HepG2 (cell line): ENCODE measurements around the gene GCNT3. TPM values are rescaled to one million over a fixed set of nuclear protein-coding genes. Genes with fewer than 3 reads are reported as not detected.
A peak's percentile ranks its signal among the peaks of the same experiment; 100 is the strongest.

Experiments used
- ATAC-seq: fragments of 200-7000 bp; cut with Tn5 transposase; 3 replicates; pipeline ENCODE4 v1.9.1; 2020; ENCODE audit warnings: mild to moderate bottlenecking, moderate library complexity
- BruUV-seq: library from RNA; stranded (reverse); fragments of 400-500 nt; replicated peaks from 2 replicates; lab custom pipeline; 2021; lab: Mats Ljungman, UMichigan
- CTCF ChIA-PET: fragments of 300-600 bp; formaldehyde crosslinking; extraction: SDS; loops from one replicate; lab custom pipeline; 2021; ENCODE audit warnings: low total read pairs, inconsistent platforms, low intra/inter-chr PET ratio; lab: Yijun Ruan, JAX
- POLR2A ChIA-PET: fragments of 350-600 bp; sonication (Branson Sonifier 250); formaldehyde crosslinking; loops from one replicate; lab custom pipeline; 2020; ENCODE audit warnings: antibody characterized with exemption, inconsistent platforms; lab: Yijun Ruan, JAX
- DNase-seq: peaks from one replicate; pipeline ENCODE4 v3.0.0-alpha.2; 2015; ENCODE audit warnings: low spot score
- FAIRE-seq: peaks from 3 replicates; lab custom pipeline; 2011; peaks lifted over from hg19 to GRCh38; lab: Jason Lieb, UNC
- H2AFZ ChIP-seq: one replicate; pipeline ENCODE4 v1.6.1; 2011; ENCODE audit warnings: low read length, inconsistent platforms
- H3K27ac ChIP-seq: fragments of 300-600 bp; 3 replicates; pipeline ENCODE4 v1.8.0; 2011; ENCODE audit warnings: mixed run types, mild to moderate bottlenecking, mixed read lengths, low read length, inconsistent platforms; ENCODE audit not compliant: insufficient read depth; ENCODE audit errors: extremely low read length
- H3K27me3 ChIP-seq, 2 experiments: fragments of 200-600 bp in 1 of 2; 2 replicates in 1 of 2; 3 replicates in 1 of 2; pipeline versions ENCODE4 v1.6.0 to v1.8.0; 2011; ENCODE audit warnings: low read length in 2 of 2, mild to moderate bottlenecking in 2 of 2, moderate library complexity in 2 of 2, inconsistent platforms in 1 of 2; ENCODE audit not compliant: insufficient read depth in 2 of 2, control insufficient read depth in 1 of 2
- H3K36me3 ChIP-seq, 2 experiments: fragments of 200-600 bp in 1 of 2; replicated peaks in 1 of 2; 2 replicates in 1 of 2; 3 replicates in 1 of 2; pipeline versions ENCODE4 v1.5.1 to v1.8.0; 2011; ENCODE audit warnings: low read length in 2 of 2, inconsistent platforms in 1 of 2; ENCODE audit not compliant: insufficient read depth in 2 of 2, control insufficient read depth in 1 of 2
- H3K4me1 ChIP-seq: 2 replicates; pipeline ENCODE4 v1.5.1; 2012; ENCODE audit warnings: low read length, inconsistent platforms; ENCODE audit not compliant: insufficient read depth
- H3K4me2 ChIP-seq: 2 replicates; pipeline ENCODE4 v1.6.0; 2011; ENCODE audit warnings: low read depth, low read length, inconsistent platforms
- H3K4me3 ChIP-seq, 3 experiments: fragments of 200-600 bp in 1 of 3; sonication (generic), shearing (Covaris generic) in 1 of 3; replicated peaks in 1 of 3; 2 replicates each; pipeline ENCODE4 v1.5.1; 2011 to 2016; ENCODE audit warnings: low read length in 3 of 3, inconsistent platforms in 2 of 3, low read depth in 2 of 3, mild to moderate bottlenecking in 2 of 3, control low read depth in 1 of 3, mixed read lengths in 1 of 3; ENCODE audit not compliant: insufficient read depth in 1 of 3
- H3K79me2 ChIP-seq: one replicate; pipeline ENCODE4 v1.6.1; 2011; ENCODE audit warnings: low read length, inconsistent platforms; ENCODE audit not compliant: insufficient read depth
- H3K9ac ChIP-seq: 2 replicates; pipeline ENCODE4 v1.6.0; 2011; ENCODE audit warnings: mild to moderate bottlenecking, low read depth, low read length, inconsistent platforms; ENCODE audit not compliant: insufficient read depth
- H3K9me3 ChIP-seq: 2 replicates; pipeline ENCODE4 v1.5.1; 2012; ENCODE audit warnings: mild to moderate bottlenecking, low read length
- H4K20me1 ChIP-seq: 2 replicates; pipeline ENCODE4 v1.6.0; 2011; ENCODE audit warnings: inconsistent platforms, mild to moderate bottlenecking, low read length, moderate library complexity; ENCODE audit not compliant: insufficient read depth
- EEA1 ChIP-seq: sonication (generic); formaldehyde crosslinking; IDR thresholded peaks from 2 replicates; pipeline ENCODE4 v1.5.1; 2020; ENCODE audit warnings: mild to moderate bottlenecking, missing genetic modification reagents, borderline replicate concordance
- FOXP1 ChIP-seq, 2 experiments: fragments of 450-650 bp in 1 of 2; IDR thresholded peaks; 2 replicates each; pipeline ENCODE4 v1.6.1; 2017 to 2018; ENCODE audit warnings: antibody characterized with exemption in 1 of 2
- GLI4 ChIP-seq: sonication (generic); formaldehyde crosslinking; IDR thresholded peaks from 2 replicates; pipeline ENCODE4 v1.5.1; 2020; ENCODE audit warnings: missing genetic modification reagents, mild to moderate bottlenecking, moderate library complexity, borderline replicate concordance
- KDM4B ChIP-seq: sonication (generic); formaldehyde crosslinking; IDR thresholded peaks from 2 replicates; pipeline ENCODE4 v1.4.0; 2020; ENCODE audit warnings: missing genetic modification reagents
- LBX2 ChIP-seq: sonication (generic); formaldehyde crosslinking; IDR thresholded peaks from 2 replicates; pipeline ENCODE4 v1.5.0; 2020; ENCODE audit warnings: missing genetic modification reagents, mild to moderate bottlenecking, borderline replicate concordance
- NFYC ChIP-seq: IDR thresholded peaks from 2 replicates; pipeline ENCODE4 v1.6.1; 2016; ENCODE audit warnings: missing genetic modification reagents, missing compliant biosample characterization
- SAP130 ChIP-seq: IDR thresholded peaks from 2 replicates; pipeline ENCODE4 v1.6.1; 2016; ENCODE audit warnings: low read depth
- SRSF1 ChIP-seq: fragments of 200-400 bp; formaldehyde crosslinking; optimal IDR thresholded peaks from 2 replicates; pipeline ENCODE3; 2017; ENCODE audit warnings: mild to moderate bottlenecking, low read depth, low read length, moderate library complexity
- TARDBP ChIP-seq: sonication (generic); formaldehyde crosslinking; IDR thresholded peaks from 2 replicates; pipeline ENCODE4 v1.8.0; 2022; ENCODE audit warnings: mild to moderate bottlenecking, missing genetic modification reagents
- TBL1XR1 ChIP-seq: fragments of 150-350 bp; IDR thresholded peaks from 2 replicates; pipeline ENCODE4 v1.6.1; 2014; ENCODE audit warnings: borderline replicate concordance, low read length; ENCODE audit not compliant: partially characterized antibody
- TP53 ChIP-seq: sonication (generic); formaldehyde crosslinking; conservative IDR thresholded peaks from 2 replicates; pipeline ENCODE4 v1.4.0; 2020; ENCODE audit warnings: missing genetic modification reagents
- ZFYVE20 ChIP-seq: sonication (generic); formaldehyde crosslinking; IDR thresholded peaks from 2 replicates; pipeline ENCODE4 v1.8.0; 2023; ENCODE audit warnings: low read depth, mild to moderate bottlenecking, moderate library complexity, missing genetic modification reagents, borderline replicate concordance
- ZNF124 ChIP-seq: sonication (generic); formaldehyde crosslinking; IDR thresholded peaks from 2 replicates; pipeline ENCODE4 v1.4.0; 2020; ENCODE audit warnings: missing genetic modification reagents
- ZNF337 ChIP-seq: sonication (generic); formaldehyde crosslinking; IDR thresholded peaks from 2 replicates; pipeline ENCODE4 v1.5.1; 2020; ENCODE audit warnings: missing genetic modification reagents, low read depth, mild to moderate bottlenecking, borderline replicate concordance
- ZNF501 ChIP-seq: sonication (generic); formaldehyde crosslinking; IDR thresholded peaks from 2 replicates; pipeline ENCODE4 v1.5.1; 2020; ENCODE audit warnings: mild to moderate bottlenecking, moderate library complexity, missing genetic modification reagents
- ZNF512 ChIP-seq: sonication (generic); formaldehyde crosslinking; IDR thresholded peaks from 2 replicates; pipeline ENCODE4 v1.4.0; 2020; ENCODE audit warnings: mild to moderate bottlenecking, missing genetic modification reagents
- ZNF598 ChIP-seq: sonication (generic); formaldehyde crosslinking; IDR thresholded peaks from 2 replicates; pipeline ENCODE4 v1.5.1; 2020; ENCODE audit warnings: mild to moderate bottlenecking, missing genetic modification reagents, borderline replicate concordance
- WGBS: methylation state at CpG from one replicate; pipeline ENCODE4 v1.1.6; 2017; ENCODE audit warnings: low lambda C conversion rate; 5-methylcytosine and 5-hydroxymethylcytosine counted together
- in situ Hi-C: cut with HindIII; loops from 2 replicates; pipeline ENCODE4 v1.10.0; 2017; ENCODE audit warnings: low pct_unique_long_range_greater_than_20kb; ENCODE audit not compliant: extremely low pct_ligation_motif_present
- intact Hi-C: fragments of 100-400 bp; cut with micrococcal nuclease; formaldehyde crosslinking; loops from one replicate; pipeline ENCODE4 v1.10.0; 2022; ENCODE audit not compliant: unreplicated experiment
- polyA plus RNA-seq, 8 experiments: library from polyadenylated mRNA; depleted of rRNA in 3 of 8; stranded (reverse) in 7 of 8; unstranded in 1 of 8; fragments of >200 nt; fragmentation: Illumina TruSeq in 4 of 8; extraction: Trizol in 4 of 8; gene quantifications; 2 replicates each; pipeline versions ENCODE4 v1.2.1 to v1.2.3, GENCODE V29; 2011 to 2016; ENCODE audit warnings: low read depth in 4 of 8, missing spikeins in 1 of 8, mixed read lengths in 1 of 8; ENCODE audit not compliant: insufficient read depth in 1 of 8
- total RNA-seq, 5 experiments: library from RNA; depleted of rRNA; stranded (reverse); fragments of >200 nt; fragmentation: Illumina TruSeq; extraction: Trizol; gene quantifications; 2 replicates each; pipeline ENCODE4 v1.2.3, GENCODE V29; 2016; ENCODE audit warnings: low read depth in 1 of 5

Gene GCNT3
- total and polyA plus RNA-seq, 2 of the 13 experiments (the other 11 are each of a cell fraction or from before 2014, with no cell fraction given) = 6.8 to 9.8 TPM

GRCh38 chr15:59657635-59658125, 46.1 kb downstream of the GCNT3 start (continued):
- TF ChIP-seq ZNF598 (CRISPR knock-in tag) (0 out of 2 replicates have a peak, but pooled peaks have one; percentile 10), ZNF501 (CRISPR knock-in tag) (no peak), GLI4 (0 out of 2 replicates have a peak, but pooled peaks have one; percentile 4)

GRCh38 chr15:59659366-59659765, 47.8 kb downstream of the GCNT3 start:
- in situ Hi-C loops (no loop called here), intact Hi-C loops (no loop called here)
- Histone ChIP-seq H3K27ac (no peak overlapping the region), H3K36me3 (peaks cover 1 to 30% of the 10 kb centered on the region in 2 experiments; a peak in 4 of 5 replicates), H2AFZ (no peak overlapping the region), H3K9me3 (no peaks in the 10 kb centered on the region), H3K79me2 (peaks cover 29% of the 10 kb centered on the region), H3K4me3 (no peak overlapping the region), H3K4me1 (peaks cover 38% of the 10 kb centered on the region), H3K4me2 (no peak overlapping the region), H3K9ac (no peak overlapping the region), H4K20me1 (peaks cover 3% of the 10 kb centered on the region), H3K27me3 (no peaks in the 10 kb centered on the region)
- FAIRE-seq = no peak
- BruUV-seq = no TSS peak
- 19% methylated on average over 1 of the region's 1 CpG for WGBS
- ChIA-PET POLR2A (no interaction called here), CTCF (no interaction called here)
- TF ChIP-seq ZFYVE20 (no peak), FOXP1 (IDR thresholded peaks at IDR 0.05) (no peak), FOXP1 (CRISPR knock-in tag; IDR thresholded peaks at IDR 0.05) (peak; percentile 30; the same call in 1 of the 2 replicates)
- DNase-seq = no peak
- no peak for ATAC-seq

GRCh38 chr15:59662260-59662659, 50.7 kb downstream of the GCNT3 start:
- H3K27ac ChIP-seq = no peak overlapping the region
- intact Hi-C loops (no loop called here), in situ Hi-C loops (no loop called here)
- ChIA-PET POLR2A (no interaction called here), CTCF (no interaction called here)
- ATAC-seq = no peak
- no peak for DNase-seq
- no peak overlapping the region for H2AFZ ChIP-seq
- no peaks in the 10 kb centered on the region for H3K79me2 ChIP-seq
- no peaks in the 10 kb centered on the region for H4K20me1 ChIP-seq
- no peak overlapping the region for H3K4me3 ChIP-seq
- no peak overlapping the region for H3K4me2 ChIP-seq
- no TSS peak for BruUV-seq
- H3K36me3 ChIP-seq = peaks cover 1 to 46% of the 10 kb centered on the region in 2 experiments
- FAIRE-seq = no peak
- H3K9ac ChIP-seq = no peak overlapping the region
- no peaks in the 10 kb centered on the region for H3K27me3 ChIP-seq
- 96% methylated on average over 1 of the region's 1 CpG for WGBS
- no peaks in the 10 kb centered on the region for H3K9me3 ChIP-seq
- H3K4me1 ChIP-seq = peaks cover 17% of the 10 kb centered on the region
- TF ChIP-seq SRSF1 (no peak), ZNF512 (CRISPR knock-in tag) (no peak), TP53 (CRISPR knock-in tag) (no peak), KDM4B (CRISPR knock-in tag) (no peak), NFYC (CRISPR knock-in tag) (no peak), LBX2 (CRISPR knock-in tag) (no peak), TARDBP (CRISPR knock-in tag) (no peak), ZNF337 (no peak), ZNF124 (CRISPR knock-in tag) (no peak), SAP130 (CRISPR knock-in tag) (no peak), TBL1XR1 (no peak), EEA1 (no peak)
